Neural cell (in vitro differentiated cells): ENCODE results near the gene PEX6. TPM values are rescaled to one million over a fixed set of nuclear protein-coding genes. Genes with fewer than 3 reads are reported as not detected.

Source experiments
- H2AFZ ChIP-seq: fragments of 200-600, 300-800 bp; sonication (generic), shearing (Covaris generic); 2 replicates; pipeline ENCODE4 v1.6.0; 2014; ENCODE audit warnings: low read depth, mild to moderate bottlenecking, antibody characterized with exemption, low read length, moderate library complexity
- H3F3A ChIP-seq: fragments of 200-600 bp; shearing (Covaris generic); 2 replicates; pipeline ENCODE4 v1.6.1; 2016; ENCODE audit warnings: mild to moderate bottlenecking, moderate library complexity, mixed read lengths, antibody characterized with exemption, low read length; ENCODE audit not compliant: insufficient read depth, poor library complexity, severe bottlenecking
- H3K27ac ChIP-seq: fragments of 200-600, 300-800 bp; sonication (generic), shearing (Covaris generic); 2 replicates; pipeline ENCODE4 v1.5.1; 2014; ENCODE audit warnings: mild to moderate bottlenecking, low read length, moderate library complexity
- H3K27me3 ChIP-seq: fragments of 300-800, 200-600 bp; sonication (generic), shearing (Covaris generic); 2 replicates; pipeline ENCODE4 v1.6.0; 2014; ENCODE audit warnings: mild to moderate bottlenecking, low read depth, low read length, moderate library complexity; ENCODE audit not compliant: insufficient read depth
- H3K36me3 ChIP-seq: fragments of 300-800, 200-600 bp; sonication (generic), shearing (Covaris generic); 2 replicates; pipeline ENCODE4 v1.5.1; 2014; ENCODE audit warnings: mild to moderate bottlenecking, antibody characterized with exemption, low read length, moderate library complexity; ENCODE audit not compliant: insufficient read depth
- H3K4me2 ChIP-seq: fragments of 300-800, 200-600 bp; sonication (generic), shearing (Covaris generic); 2 replicates; pipeline ENCODE4 v1.6.0; 2014; ENCODE audit warnings: mild to moderate bottlenecking, low read length
- H3K4me3 ChIP-seq: fragments of 300-800, 200-600 bp; sonication (generic), shearing (Covaris generic); 2 replicates; pipeline ENCODE4 v1.5.1; 2014; ENCODE audit warnings: mild to moderate bottlenecking, low read length, moderate library complexity
- H3K79me2 ChIP-seq: fragments of 200-600 bp; shearing (Covaris generic); replicated peaks from 2 replicates; pipeline ENCODE4 v1.6.0; 2014; ENCODE audit warnings: mild to moderate bottlenecking, low read length, moderate library complexity; ENCODE audit not compliant: insufficient read depth
- H3K9ac ChIP-seq: fragments of 300-800, 200-600 bp; sonication (generic), shearing (Covaris generic); 2 replicates; pipeline ENCODE4 v1.6.1; 2016; ENCODE audit warnings: mild to moderate bottlenecking, low read length, mixed read lengths
- H3K9me2 ChIP-seq: fragments of 200-600 bp; shearing (Covaris generic); 2 replicates; pipeline ENCODE4 v1.6.1; 2016; ENCODE audit warnings: mild to moderate bottlenecking, low read length, mixed read lengths; ENCODE audit not compliant: insufficient read depth
- H3K9me3 ChIP-seq: fragments of 200-600, 300-800 bp; sonication (generic), shearing (Covaris generic); 2 replicates; pipeline ENCODE4 v1.6.1; 2016; ENCODE audit warnings: mild to moderate bottlenecking, mixed run types, low read length, moderate library complexity, mixed read lengths
- H4K20me1 ChIP-seq: fragments of 200-600 bp; shearing (Covaris generic); 2 replicates; pipeline ENCODE4 v1.6.1; 2016; ENCODE audit warnings: mild to moderate bottlenecking, mixed run types; ENCODE audit not compliant: insufficient read depth
- EP300 ChIP-seq: fragments of 450-650 bp; conservative IDR thresholded peaks from 2 replicates; pipeline ENCODE4 v1.6.1; 2014; ENCODE audit warnings: antibody characterized with exemption, mild to moderate bottlenecking, moderate library complexity; ENCODE audit not compliant: poor library complexity, severe bottlenecking
- EZH2 ChIP-seq: fragments of 200-600, 300-800 bp; shearing (Covaris generic), sonication (generic); IDR thresholded peaks from 2 replicates; pipeline ENCODE4 v1.6.1; 2014; ENCODE audit warnings: antibody characterized with exemption, low read length, borderline replicate concordance, mild to moderate bottlenecking; ENCODE audit not compliant: insufficient read depth, poor library complexity, severe bottlenecking
- MXI1 ChIP-seq: fragments of 450-650 bp; conservative IDR thresholded peaks from 2 replicates; pipeline ENCODE4 v1.6.1; 2014; ENCODE audit warnings: antibody characterized with exemption, mild to moderate bottlenecking; ENCODE audit not compliant: poor library complexity, severe bottlenecking
- POLR2AphosphoS5 ChIP-seq: IDR thresholded peaks from 2 replicates; pipeline ENCODE4 v1.6.1; 2012
- RAD21 ChIP-seq: fragments of 450-650 bp; conservative IDR thresholded peaks from 2 replicates; pipeline ENCODE4 v1.6.1; 2014; ENCODE audit warnings: antibody characterized with exemption, mild to moderate bottlenecking, moderate library complexity
- SMC3 ChIP-seq: fragments of 450-650 bp; conservative IDR thresholded peaks from 2 replicates; pipeline ENCODE4 v1.6.1; 2014; ENCODE audit warnings: antibody characterized with exemption, mild to moderate bottlenecking, moderate library complexity; ENCODE audit not compliant: poor library complexity
- TAF1 ChIP-seq: IDR thresholded peaks from 2 replicates; pipeline ENCODE4 v1.6.1; 2012; ENCODE audit warnings: low read depth
- polyA plus RNA-seq: library from polyadenylated mRNA; depleted of rRNA; stranded (reverse); fragments of >200 nt; gene quantifications from 2 replicates; pipeline ENCODE4 v1.2.3, GENCODE V29; 2014
- TF ChIP-seq, protein P1 (sequence below): IDR thresholded peaks from 2 replicates; pipeline ENCODE4 v1.6.1; 2012; ENCODE audit warnings: borderline replicate concordance
- TF ChIP-seq, protein P2 (sequence below): fragments of 450-650 bp; IDR thresholded peaks from 2 replicates; pipeline ENCODE4 v1.5.1; 2014; ENCODE audit warnings: antibody characterized with exemption, mild to moderate bottlenecking, moderate library complexity; ENCODE audit not compliant: poor library complexity, severe bottlenecking

The PEX6 gene
- polyA plus RNA-seq, 1 donor from 2014 or later = 20.4 TPM

DNA sequence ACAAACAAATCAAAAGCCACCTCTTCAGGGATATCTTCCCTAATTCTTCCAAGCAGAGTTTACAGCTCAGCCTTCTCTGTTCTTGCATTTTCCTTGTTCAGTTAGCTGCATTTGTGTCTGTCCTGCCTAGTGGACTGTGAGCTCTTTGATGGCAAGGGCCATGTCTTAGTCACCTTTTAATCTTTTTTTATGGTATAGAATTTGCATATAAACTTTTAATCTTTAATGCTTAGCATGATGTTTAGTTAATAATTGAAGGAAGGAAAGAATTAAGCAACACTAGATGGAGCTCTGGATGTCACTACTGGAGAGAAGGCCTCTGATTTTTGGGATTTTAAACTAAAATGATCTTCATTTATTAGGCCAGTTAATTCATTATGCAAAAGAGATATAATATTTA lies 17.5 kb upstream of the PEX6 start:
- Histone ChIP-seq H3K27me3 (no peaks in the 10 kb centered on the region), H3K4me3 (no peak overlapping the region), H2AFZ (no peak overlapping the region), H3K36me3 (no peaks in the 10 kb centered on the region), H4K20me1 (no peaks in the 10 kb centered on the region), H3K9ac (no peak overlapping the region), H3K79me2 (no peaks in the 10 kb centered on the region), H3K9me3 (no peaks in the 10 kb centered on the region), H3K4me2 (no peak overlapping the region), H3K27ac (no peak overlapping the region), H3F3A (no peaks in the 10 kb centered on the region), H3K9me2 (no peaks in the 10 kb centered on the region)
- TF ChIP-seq TAF1 (no peak), EZH2 (no peak), RAD21 (no peak), POLR2AphosphoS5 (no peak), MXI1 (no peak), SMC3 (no peak), EP300 (no peak)
- TF ChIP-seq, protein P1, sequence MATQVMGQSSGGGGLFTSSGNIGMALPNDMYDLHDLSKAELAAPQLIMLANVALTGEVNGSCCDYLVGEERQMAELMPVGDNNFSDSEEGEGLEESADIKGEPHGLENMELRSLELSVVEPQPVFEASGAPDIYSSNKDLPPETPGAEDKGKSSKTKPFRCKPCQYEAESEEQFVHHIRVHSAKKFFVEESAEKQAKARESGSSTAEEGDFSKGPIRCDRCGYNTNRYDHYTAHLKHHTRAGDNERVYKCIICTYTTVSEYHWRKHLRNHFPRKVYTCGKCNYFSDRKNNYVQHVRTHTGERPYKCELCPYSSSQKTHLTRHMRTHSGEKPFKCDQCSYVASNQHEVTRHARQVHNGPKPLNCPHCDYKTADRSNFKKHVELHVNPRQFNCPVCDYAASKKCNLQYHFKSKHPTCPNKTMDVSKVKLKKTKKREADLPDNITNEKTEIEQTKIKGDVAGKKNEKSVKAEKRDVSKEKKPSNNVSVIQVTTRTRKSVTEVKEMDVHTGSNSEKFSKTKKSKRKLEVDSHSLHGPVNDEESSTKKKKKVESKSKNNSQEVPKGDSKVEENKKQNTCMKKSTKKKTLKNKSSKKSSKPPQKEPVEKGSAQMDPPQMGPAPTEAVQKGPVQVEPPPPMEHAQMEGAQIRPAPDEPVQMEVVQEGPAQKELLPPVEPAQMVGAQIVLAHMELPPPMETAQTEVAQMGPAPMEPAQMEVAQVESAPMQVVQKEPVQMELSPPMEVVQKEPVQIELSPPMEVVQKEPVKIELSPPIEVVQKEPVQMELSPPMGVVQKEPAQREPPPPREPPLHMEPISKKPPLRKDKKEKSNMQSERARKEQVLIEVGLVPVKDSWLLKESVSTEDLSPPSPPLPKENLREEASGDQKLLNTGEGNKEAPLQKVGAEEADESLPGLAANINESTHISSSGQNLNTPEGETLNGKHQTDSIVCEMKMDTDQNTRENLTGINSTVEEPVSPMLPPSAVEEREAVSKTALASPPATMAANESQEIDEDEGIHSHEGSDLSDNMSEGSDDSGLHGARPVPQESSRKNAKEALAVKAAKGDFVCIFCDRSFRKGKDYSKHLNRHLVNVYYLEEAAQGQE = no peak

DNA sequence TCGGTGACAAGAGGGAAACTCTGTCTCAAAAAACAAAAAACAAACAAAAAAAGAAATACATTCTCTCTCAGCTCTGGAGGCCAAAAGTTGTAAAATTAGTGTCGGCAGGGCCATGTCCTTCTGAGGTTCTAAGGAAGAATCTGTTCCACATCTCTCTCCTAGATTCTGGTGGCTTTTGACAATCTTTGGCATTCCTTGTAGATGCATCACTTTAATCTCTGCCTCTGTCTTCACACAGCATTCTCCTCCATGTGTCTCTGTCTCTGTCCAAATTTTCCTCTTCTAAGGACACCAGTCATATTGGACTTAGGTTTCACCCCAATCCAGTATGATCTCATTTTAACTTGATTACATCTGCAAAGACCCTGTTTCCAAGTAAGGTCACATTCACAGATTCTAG lies 14.5 kb upstream of the PEX6 start:
- Histone ChIP-seq H3K4me2 (no peak overlapping the region), H3K9ac (no peak overlapping the region), H3K9me2 (no peaks in the 10 kb centered on the region), H3K4me3 (no peak overlapping the region), H3K27ac (no peak overlapping the region), H3K9me3 (no peaks in the 10 kb centered on the region), H4K20me1 (no peaks in the 10 kb centered on the region), H2AFZ (no peak overlapping the region), H3K27me3 (no peaks in the 10 kb centered on the region), H3K36me3 (no peaks in the 10 kb centered on the region), H3K79me2 (no peaks in the 10 kb centered on the region), H3F3A (no peaks in the 10 kb centered on the region)
- TF ChIP-seq TAF1 = no peak

DNA sequence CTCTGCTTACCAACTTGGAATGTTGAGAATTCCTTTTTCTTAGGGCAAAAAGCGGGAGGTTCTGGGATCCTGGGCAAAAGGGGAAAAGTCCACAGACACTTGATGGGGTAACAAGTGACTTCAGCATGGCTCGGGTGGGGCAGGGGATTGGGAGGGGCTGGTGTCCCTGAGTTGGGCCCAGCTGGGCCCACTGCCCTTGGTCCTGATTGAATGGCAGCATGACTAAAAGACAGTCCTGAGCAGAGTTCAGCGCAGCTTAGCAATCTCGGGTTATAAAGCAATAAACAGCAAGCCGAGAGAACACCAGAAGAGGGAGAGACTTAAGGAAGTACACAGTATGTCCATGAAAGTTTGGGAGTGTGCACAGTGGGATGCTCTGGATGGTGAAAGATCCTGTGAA lies 10.9 kb upstream of the PEX6 start:
- Histone ChIP-seq H3K79me2 (peaks cover 12% of the 10 kb centered on the region), H3F3A (no peaks in the 10 kb centered on the region), H4K20me1 (no peaks in the 10 kb centered on the region), H3K27ac (no peak overlapping the region), H2AFZ (no peak overlapping the region), H3K9me3 (no peaks in the 10 kb centered on the region), H3K9me2 (no peaks in the 10 kb centered on the region), H3K9ac (no peak overlapping the region), H3K4me2 (no peak overlapping the region), H3K4me3 (no peak overlapping the region), H3K27me3 (no peaks in the 10 kb centered on the region), H3K36me3 (no peaks in the 10 kb centered on the region)
- TF ChIP-seq, protein P2, sequence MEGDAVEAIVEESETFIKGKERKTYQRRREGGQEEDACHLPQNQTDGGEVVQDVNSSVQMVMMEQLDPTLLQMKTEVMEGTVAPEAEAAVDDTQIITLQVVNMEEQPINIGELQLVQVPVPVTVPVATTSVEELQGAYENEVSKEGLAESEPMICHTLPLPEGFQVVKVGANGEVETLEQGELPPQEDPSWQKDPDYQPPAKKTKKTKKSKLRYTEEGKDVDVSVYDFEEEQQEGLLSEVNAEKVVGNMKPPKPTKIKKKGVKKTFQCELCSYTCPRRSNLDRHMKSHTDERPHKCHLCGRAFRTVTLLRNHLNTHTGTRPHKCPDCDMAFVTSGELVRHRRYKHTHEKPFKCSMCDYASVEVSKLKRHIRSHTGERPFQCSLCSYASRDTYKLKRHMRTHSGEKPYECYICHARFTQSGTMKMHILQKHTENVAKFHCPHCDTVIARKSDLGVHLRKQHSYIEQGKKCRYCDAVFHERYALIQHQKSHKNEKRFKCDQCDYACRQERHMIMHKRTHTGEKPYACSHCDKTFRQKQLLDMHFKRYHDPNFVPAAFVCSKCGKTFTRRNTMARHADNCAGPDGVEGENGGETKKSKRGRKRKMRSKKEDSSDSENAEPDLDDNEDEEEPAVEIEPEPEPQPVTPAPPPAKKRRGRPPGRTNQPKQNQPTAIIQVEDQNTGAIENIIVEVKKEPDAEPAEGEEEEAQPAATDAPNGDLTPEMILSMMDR = no peak
- TF ChIP-seq SMC3 = no peak
